AG08396 (cell line): ENCODE results near the gene MACROD2.
"Not testable (repeated sequence)": the region's sequence is repeated elsewhere in the genome, so short reads cannot be mapped to it uniquely, and the experiment has no call there.

Experiments used
- DNase-seq: peaks from one replicate; pipeline ENCODE4 v3.0.0; 2012; ENCODE audit warnings: low spot score, mixed read lengths

The MACROD2 gene

DNA sequence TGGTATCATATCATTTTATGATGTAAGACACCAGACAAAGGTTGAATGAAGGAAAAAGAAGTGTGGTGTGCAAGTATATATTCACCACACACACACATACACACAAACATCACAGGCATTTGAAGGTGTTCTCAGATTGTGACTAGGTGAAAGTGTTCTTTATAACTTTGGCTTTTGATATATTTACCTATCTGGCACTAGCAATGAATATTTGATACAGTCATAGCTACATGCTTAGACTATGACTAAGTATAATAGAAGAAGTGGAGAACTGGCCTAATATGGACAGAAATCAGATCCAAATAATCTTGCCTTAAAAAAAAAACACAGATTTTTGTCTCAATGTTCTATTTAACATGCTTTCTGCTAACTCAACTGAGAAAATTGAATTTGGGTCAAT lies 1768.0 kb downstream of the MACROD2 start:
- no peak for DNase-seq

DNA sequence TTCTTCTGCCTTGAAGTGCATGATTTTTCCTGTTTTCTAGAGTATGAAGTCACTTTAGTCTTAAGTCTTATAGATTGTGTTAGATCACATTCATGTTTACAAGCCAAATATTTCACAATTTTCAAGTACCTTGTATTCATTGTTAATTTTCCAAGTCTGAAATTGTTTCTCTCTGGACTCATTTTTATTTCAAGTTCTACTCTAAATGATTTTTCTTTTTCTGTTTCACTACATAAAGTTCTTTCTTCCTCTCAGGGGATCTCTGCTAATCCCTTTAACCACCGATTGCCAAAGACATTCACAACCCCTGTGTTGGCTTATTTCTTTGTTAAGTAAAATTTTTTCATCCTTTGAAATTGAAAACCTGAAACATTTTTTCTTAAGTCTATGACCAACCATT lies 1772.3 kb downstream of the MACROD2 start:
- DNase-seq = no peak

DNA sequence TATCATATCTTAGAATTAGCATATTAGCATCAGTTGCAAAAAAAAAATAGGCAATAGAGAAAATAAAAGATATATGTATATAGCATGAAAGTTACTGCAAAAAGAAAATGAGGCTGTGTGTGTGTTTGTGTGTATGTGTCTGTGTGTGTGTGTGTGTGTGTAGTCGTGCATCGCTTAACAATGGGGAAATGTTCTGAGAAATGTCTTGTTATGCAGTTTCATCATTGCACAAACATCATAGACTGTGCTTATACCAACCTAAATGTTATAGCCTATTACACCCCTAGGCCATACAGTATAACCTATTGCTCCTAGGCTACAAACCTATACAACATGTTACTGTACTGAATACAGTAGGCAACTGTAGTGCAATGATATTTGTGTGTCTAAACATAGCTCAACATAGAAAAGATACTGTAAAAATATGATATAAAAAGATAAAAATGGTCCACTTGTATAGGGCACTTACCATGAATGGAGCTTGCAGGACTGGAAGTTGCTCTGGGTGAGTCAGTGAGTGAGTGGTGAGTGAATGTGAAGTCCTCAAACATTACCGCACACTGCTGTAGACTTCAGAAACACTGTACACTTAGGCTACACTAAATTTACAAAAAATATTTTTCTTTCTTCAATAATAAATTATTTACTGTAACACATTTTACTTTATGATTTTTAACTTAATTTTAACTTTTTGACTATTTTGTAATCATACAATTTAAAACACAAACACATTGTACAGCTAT lies 1772.9 kb downstream of the MACROD2 start:
- DNase-seq = no peak

DNA sequence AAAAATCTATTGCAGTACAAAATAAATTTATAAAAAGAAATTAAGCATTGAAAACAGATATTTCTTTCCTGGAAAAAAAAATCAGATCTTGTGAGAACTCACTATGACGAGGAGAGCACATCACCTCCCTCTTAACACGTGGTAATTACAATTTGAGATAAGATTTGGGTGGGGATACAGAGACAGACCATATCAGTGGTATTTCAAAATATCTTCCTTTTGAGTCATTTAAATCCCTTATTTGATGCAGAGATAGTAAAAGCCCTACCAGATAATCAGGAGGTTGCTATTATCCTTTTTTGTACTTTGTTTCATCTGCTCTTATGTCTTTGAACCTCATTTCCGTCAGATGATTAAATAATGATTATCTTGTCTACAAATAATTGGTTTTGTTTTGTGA lies 1777.5 kb downstream of the MACROD2 start:
- DNase-seq = no peak

DNA sequence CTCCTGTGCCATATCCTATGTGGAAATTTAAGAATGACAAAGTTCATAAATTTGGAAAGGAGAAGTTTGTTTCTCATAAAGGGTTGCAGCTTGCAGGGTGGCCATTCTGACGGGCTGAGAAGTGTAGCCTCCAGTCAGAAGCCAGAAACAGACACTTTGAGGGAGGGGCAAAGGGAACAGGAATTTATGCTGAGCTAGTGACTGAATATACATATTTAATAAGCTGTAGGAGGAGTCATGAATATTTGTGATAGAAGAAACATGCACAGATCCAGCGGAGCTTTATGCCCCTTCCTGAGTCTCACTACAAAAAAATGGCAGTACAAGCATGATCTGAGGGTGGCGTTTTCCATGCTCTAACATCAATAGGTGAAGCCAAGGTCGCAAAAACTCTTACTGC lies 1779.6 kb downstream of the MACROD2 start:
- no peak for DNase-seq

GRCh38 chr20:15776770-15777466 lies 1781.6 kb downstream of the MACROD2 start:
- no peak for DNase-seq

DNA sequence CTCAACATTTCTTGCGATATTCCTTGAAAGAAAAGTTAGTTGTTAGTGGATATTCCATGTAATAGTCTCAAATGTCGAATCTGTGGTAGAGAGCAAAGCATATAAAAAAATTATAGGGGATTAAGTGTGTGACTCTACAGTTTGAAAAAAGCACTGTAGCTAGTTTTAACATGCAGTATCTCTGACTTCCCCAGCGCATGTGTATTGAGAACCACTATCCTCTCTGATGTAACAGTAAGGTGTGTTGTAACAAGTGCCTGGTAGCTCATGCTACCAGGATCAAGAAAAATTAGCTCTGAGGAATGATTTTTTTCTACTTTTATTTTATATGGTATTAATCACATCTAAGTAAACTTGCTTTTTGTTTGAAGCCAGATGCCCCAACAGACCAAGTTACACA lies 1788.7 kb downstream of the MACROD2 start:
- DNase-seq = no peak

DNA sequence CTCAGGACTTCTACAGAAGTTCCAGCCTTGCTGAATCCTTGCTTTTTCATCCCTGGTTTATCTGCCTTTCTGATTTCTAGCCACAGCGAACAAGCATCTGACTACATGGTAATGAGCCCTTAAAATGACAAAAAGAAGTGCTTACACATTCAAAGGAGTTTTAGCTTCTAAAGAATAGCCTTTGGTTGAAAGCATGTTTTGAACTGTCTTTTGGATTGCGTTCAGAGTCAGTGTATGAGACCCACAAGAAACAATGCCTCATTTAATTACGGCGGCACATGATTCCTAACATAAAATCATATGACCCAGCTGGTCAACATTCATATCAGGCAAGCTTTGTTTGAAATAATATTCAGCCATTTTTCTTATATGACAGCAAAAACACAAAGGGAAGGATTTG lies 1793.8 kb downstream of the MACROD2 start:
- no peak for DNase-seq

DNA sequence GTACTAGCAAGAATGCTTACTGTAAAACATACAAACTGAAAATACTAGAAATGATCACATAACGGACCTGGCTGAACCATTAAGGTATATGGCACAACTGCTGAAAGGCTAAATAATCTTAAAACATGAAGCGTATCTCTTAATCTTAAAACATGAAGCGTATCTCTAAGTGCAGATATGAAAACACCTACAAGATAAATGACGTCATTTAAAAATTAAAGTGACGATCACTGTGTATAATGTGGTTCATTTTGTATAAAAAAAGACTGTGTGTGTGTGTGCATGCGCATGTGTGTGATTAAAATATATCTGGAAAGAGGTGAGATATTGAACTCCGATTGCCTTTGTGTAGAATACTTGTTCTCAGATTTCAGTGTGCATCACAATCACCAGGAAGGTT lies 1797.5 kb downstream of the MACROD2 start:
- no peak for DNase-seq

DNA sequence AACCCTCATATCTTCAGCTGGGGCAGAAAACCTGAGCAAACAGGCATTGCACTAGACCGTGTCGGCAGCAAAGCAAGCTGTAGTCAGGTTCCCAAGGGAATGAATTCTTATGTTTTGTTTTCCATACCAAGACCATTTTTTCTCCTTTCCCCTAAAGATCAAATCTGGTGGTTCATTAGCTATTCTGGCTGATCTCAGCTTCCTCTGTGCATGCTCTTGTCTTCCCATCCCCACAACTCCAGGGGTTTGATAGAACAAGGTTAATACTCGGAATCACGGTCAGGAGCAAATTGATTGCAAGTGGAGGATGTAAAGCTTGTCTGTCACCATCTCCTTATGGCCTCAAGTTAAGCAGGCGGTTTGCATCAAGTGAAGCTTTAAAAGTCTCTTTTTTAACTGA lies 1799.1 kb downstream of the MACROD2 start:
- DNase-seq = no peak

DNA sequence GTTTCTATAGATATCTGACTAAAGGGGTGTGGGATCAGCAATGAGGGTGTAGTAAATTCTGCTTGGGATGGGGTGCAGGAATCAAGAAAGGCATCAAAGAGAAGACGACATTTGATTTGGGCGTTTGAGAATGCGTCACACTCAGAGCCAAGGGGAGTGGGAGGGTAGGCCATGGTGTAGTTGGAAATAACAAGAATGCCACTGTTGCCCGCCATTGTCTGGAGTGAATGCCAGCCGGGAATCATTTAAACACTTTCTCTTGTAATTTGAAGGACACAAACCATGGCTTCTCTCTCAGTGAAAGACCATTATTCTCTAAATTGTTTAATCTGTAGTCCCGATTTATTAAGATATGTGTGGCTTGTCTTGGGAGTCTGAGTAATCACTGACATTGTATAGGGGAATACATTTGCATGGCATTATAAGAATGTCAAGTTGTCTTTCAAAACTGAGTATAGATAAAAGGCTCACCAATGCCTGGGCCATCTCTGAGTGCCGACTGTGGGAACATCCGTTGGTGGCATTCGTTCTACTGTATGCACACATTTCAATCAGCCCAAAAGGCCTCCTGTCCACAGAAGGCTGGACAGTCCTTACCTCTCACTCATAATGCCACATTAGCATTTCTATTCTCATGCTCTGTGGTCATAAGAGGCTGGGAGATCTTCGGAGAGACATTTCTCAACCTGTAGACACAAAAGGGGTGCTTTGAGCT lies 1800.1 kb downstream of the MACROD2 start:
- DNase-seq = no peak

- DNase-seq = no peak
Measured at GRCh38 chr20:15799871-15800270, 1804.6 kb downstream of the MACROD2 start.

DNA sequence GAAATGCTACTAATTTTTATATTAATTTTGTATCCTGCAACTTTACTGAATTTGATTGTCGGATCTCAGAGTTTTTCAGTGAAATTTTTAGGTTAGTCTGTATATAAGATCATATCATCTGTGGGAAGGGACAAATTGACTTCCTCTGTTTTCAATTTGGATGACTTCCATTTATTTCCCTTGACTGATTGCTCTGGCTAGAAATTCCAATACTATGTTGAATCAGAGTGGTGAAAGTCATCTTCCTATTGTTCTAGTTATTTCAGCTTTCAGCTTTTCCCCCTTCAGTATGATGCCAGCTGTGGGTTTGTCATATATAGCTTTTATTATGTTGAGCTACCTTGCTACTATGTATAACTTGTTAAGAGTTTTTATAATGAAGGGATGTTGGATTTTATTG lies 1806.7 kb downstream of the MACROD2 start:
- no peak for DNase-seq

DNA sequence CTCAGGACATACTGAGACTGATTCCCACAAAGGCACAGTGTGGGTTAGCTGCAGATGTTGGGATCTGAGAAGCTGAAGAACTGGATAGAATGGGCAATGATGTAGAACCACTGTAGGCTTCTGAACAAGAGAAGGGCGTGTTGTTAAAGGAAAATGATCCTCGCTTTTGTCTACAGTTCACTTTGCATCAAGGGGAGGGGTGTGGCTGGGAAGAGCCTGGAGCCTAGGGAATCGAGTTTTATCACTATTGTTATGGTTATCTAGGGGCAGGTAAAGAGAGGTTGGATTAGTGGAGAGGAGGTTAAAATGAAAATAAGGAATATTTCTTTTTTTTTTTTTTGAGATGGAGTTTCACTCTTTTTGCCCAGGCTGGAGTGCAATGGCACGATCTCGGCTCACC lies 1809.8 kb downstream of the MACROD2 start:
- no peak for DNase-seq

- DNase-seq = no peak
Measured at GRCh38 chr20:15806105-15806504, 1810.8 kb downstream of the MACROD2 start.

GRCh38 chr20:15807271-15807670 lies 1812.0 kb downstream of the MACROD2 start:
- DNase-seq = no peak

DNA sequence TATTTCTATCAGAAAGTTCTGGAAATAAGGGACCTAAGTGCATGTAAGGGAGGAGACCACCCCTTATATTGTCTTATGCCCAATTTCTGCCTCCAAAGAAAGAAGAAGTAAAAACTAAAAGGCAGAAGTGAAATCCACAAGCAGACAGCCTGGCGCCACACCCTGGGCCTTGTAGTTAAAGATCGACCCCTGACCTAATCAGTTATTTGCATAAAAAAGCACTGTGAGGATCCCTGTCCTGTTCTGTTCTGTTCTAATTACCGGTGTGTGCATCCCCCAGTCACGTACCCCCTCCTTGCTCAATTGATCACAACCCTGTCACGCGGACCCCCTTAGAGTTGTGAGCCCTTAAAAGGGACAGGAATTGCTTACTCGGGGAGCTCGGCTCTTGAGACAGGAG lies 1812.5 kb downstream of the MACROD2 start:
- DNase-seq = not testable (repeated sequence)

GRCh38 chr20:15811951-15812350 lies 1816.6 kb downstream of the MACROD2 start:
- DNase-seq = no peak

DNA sequence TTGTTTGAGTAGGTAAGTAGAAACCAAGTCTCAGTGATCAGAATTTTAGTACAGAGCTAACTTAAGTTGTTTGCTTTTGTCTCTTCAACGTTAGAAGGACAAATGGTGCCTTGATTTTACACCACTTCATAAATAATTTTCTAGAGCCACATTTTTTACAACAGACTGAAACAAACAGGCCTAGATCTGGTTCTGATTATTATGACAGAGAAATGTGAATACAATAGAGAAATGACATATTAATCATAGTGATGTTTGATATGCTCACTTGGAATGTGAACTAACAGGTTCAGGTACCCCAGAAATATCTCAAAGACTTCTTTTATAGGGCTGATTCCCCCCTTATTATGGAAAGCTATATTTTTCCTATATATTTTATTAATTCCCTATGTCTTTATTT lies 1817.4 kb downstream of the MACROD2 start:
- no peak for DNase-seq

DNA sequence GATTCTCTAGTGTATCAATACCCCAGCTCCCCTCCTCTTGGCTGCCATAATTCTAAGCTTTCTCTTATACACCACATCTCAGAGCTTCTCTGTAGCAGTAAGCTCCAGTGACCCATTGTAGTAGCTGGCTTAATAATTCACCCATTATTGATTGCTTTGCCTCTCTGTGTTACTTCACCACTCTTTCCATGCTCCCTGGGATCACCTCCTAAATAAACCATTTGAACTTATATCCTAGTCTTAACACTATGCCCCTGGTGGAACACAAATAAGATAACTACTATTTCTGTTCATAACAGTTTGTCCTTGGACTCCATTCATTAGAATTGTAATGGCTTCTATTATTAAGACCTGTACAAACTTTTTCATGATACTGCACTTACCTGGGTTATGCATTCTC lies 1819.0 kb downstream of the MACROD2 start:
- DNase-seq = no peak

- DNase-seq = no peak
Measured at GRCh38 chr20:15814911-15815310, 1819.6 kb downstream of the MACROD2 start.

DNA sequence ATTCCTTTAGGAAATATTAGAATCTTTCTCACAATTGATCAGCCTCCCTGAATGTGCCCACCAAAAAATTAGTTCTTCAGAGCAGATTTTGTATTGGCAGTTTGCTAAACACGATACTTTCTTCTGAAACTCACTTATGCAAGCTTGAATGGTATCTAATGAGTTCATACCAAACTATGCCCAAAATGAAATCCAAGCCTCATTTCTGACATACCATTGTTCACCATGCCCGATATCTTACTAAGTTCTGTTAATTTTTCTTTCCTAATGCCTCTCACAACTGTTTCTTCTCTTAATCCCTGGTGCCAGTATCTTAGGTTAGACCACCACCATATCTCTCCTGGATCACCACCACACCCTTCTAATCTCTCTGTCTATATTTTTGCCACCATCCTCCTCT lies 1822.0 kb downstream of the MACROD2 start:
- DNase-seq = no peak

- no peak for DNase-seq
Measured at GRCh38 chr20:15818651-15819071, 1823.3 kb downstream of the MACROD2 start.
